Stimulated activated CD8-positive, alpha-beta memory T cell treated with anti-CD3 and anti-CD28 coated beads, Interleukin-7, amount 100 ng/mL, for 1 hour (primary cell): ENCODE measurements around the gene MEIS2.

Experiments used
- DNase-seq, 2 donors: peaks; one replicate each; pipeline ENCODE4 v3.0.0-alpha.2; 2020; ENCODE audit warnings: low read depth in 2 of 2

Gene MEIS2

GRCh38 chr15:37041042-37041441 is 59.3 kb downstream of the MEIS2 start:
- no peak for DNase-seq

- no peak for DNase-seq
Observed at GRCh38 chr15:37040072-37040742, 60.1 kb downstream of the MEIS2 start.

- DNase-seq: no peak
Observed at GRCh38 chr15:37038716-37039106, 61.6 kb downstream of the MEIS2 start.

- DNase-seq: no peak
Observed at GRCh38 chr15:37037850-37038715, 62.3 kb downstream of the MEIS2 start.

GRCh38 chr15:37037071-37037655 is 63.2 kb downstream of the MEIS2 start:
- DNase-seq: no peak

GRCh38 chr15:37034835-37035748 is 65.3 kb downstream of the MEIS2 start:
- no peak for DNase-seq

GRCh38 chr15:37034392-37034791 is 66.0 kb downstream of the MEIS2 start:
- DNase-seq: no peak

- no peak for DNase-seq
Observed at GRCh38 chr15:37032091-37032775, 68.1 kb downstream of the MEIS2 start.

- no peak for DNase-seq
Observed at GRCh38 chr15:37031198-37031597, 69.2 kb downstream of the MEIS2 start.

- no peak for DNase-seq
Observed at GRCh38 chr15:37028625-37029296, 71.6 kb downstream of the MEIS2 start.

GRCh38 chr15:37020852-37021251 is 79.5 kb downstream of the MEIS2 start:
- DNase-seq: no peak

GRCh38 chr15:37019479-37020433 is 80.6 kb downstream of the MEIS2 start:
- DNase-seq: no peak

GRCh38 chr15:37017031-37017625 is 83.2 kb downstream of the MEIS2 start:
- no peak for DNase-seq

- no peak for DNase-seq
Observed at GRCh38 chr15:37016231-37016630, 84.1 kb downstream of the MEIS2 start.

- no peak for DNase-seq
Observed at GRCh38 chr15:37015451-37015850, 84.9 kb downstream of the MEIS2 start.

GRCh38 chr15:37015035-37015434 is 85.3 kb downstream of the MEIS2 start:
- no peak for DNase-seq

GRCh38 chr15:37014566-37014965 is 85.8 kb downstream of the MEIS2 start:
- no peak for DNase-seq

- no peak for DNase-seq
Observed at GRCh38 chr15:37014137-37014536, 86.2 kb downstream of the MEIS2 start.

GRCh38 chr15:37010595-37010994 is 89.8 kb downstream of the MEIS2 start:
- DNase-seq: no peak
